ENCODE results near the gene DENND4C.
"Not testable (repeated sequence)": the region's sequence is repeated elsewhere in the genome, so short reads cannot be mapped to it uniquely, and the experiment has no call there.

DENND4C gene

GRCh38 chr9:19372567-19372966 lies 142.1 kb downstream of the DENND4C start:
- no peak for DNase-seq (ENCODE audit: low read depth in 2 of 2)

- no peak for DNase-seq (ENCODE audit: low read depth in 2 of 2)
These were observed 143.0 kb downstream of the DENND4C start for GRCh38 chr9:19373527-19373926.

GRCh38 chr9:19375538-19375937 lies 145.0 kb downstream of the DENND4C start:
- DNase-seq (ENCODE audit: low read depth in 2 of 2), result no peak

GRCh38 chr9:19376931-19377330 lies 146.4 kb downstream of the DENND4C start:
- DNase-seq (ENCODE audit: low read depth in 2 of 2), result no peak

GRCh38 chr9:19378164-19378563 lies 147.7 kb downstream of the DENND4C start:
- DNase-seq (ENCODE audit: low read depth in 2 of 2), result no peak

GRCh38 chr9:19378647-19379046 lies 148.2 kb downstream of the DENND4C start:
- DNase-seq (ENCODE audit: low read depth in 2 of 2), result no peak

GRCh38 chr9:19379283-19379682 lies 148.8 kb downstream of the DENND4C start:
- no peak for DNase-seq (ENCODE audit: low read depth in 2 of 2)

- DNase-seq (ENCODE audit: low read depth in 2 of 2), result no peak
These were observed 149.2 kb downstream of the DENND4C start for GRCh38 chr9:19379697-19380046.

GRCh38 chr9:19380826-19381075 lies 150.3 kb downstream of the DENND4C start:
- no peak for DNase-seq (ENCODE audit: low read depth in 2 of 2)

- no peak for DNase-seq (ENCODE audit: low read depth in 2 of 2)
These were observed 151.2 kb downstream of the DENND4C start for GRCh38 chr9:19381656-19382055.

- DNase-seq (ENCODE audit: low read depth in 2 of 2), result not testable (repeated sequence)
These were observed 154.7 kb downstream of the DENND4C start for GRCh38 chr9:19385212-19385611.

GRCh38 chr9:19385786-19386501 lies 155.5 kb downstream of the DENND4C start:
- DNase-seq (ENCODE audit: low read depth in 2 of 2), result no peak

- no peak for DNase-seq (ENCODE audit: low read depth in 2 of 2)
These were observed 156.1 kb downstream of the DENND4C start for GRCh38 chr9:19386502-19387044.

- DNase-seq (ENCODE audit: low read depth in 2 of 2), result no peak
These were observed 156.8 kb downstream of the DENND4C start for GRCh38 chr9:19387317-19387716.

- not testable (repeated sequence) for DNase-seq (ENCODE audit: low read depth in 2 of 2)
These were observed 159.0 kb downstream of the DENND4C start for GRCh38 chr9:19389539-19389938.

GRCh38 chr9:19397845-19398244 lies 167.4 kb downstream of the DENND4C start:
- no peak for DNase-seq (ENCODE audit: low read depth in 2 of 2)

GRCh38 chr9:19403231-19403630 lies 172.7 kb downstream of the DENND4C start:
- DNase-seq (ENCODE audit: low read depth in 2 of 2), result not testable (repeated sequence)

GRCh38 chr9:19404283-19405075 lies 174.0 kb downstream of the DENND4C start:
- no peak for DNase-seq (ENCODE audit: low read depth in 2 of 2)

- DNase-seq (ENCODE audit: low read depth in 2 of 2), result no peak
These were observed 175.3 kb downstream of the DENND4C start for GRCh38 chr9:19405771-19406170.

- DNase-seq (ENCODE audit: low read depth in 2 of 2), result peak; percentile 0 to 3
These were observed 177.8 kb downstream of the DENND4C start for GRCh38 chr9:19408316-19408692.

GRCh38 chr9:19408693-19409400 lies 178.4 kb downstream of the DENND4C start, which contains the start of gene ACER2:
Gene ACER2, plus strand, starts transcription at chr9:19409009. Its CDS starts 76 bp downstream, at chr9:19409085.
- DNase-seq (ENCODE audit: low read depth in 2 of 2), result peak; percentile 91 to 93

GRCh38 chr9:19409401-19410194 lies 179.1 kb downstream of the DENND4C start:
- peak; percentile 1 to 3 for DNase-seq (ENCODE audit: low read depth in 2 of 2)
